ENCODE measurements around the gene STAC2.

STAC2 gene

GRCh38 chr17:39231591-39232551 is 6.1 kb upstream of the STAC2 start:
- no peak for DNase-seq (ENCODE audit: low spot score)

- no peak for DNase-seq (ENCODE audit: low spot score)
Observed at GRCh38 chr17:39231091-39231561, 5.4 kb upstream of the STAC2 start.

DNA sequence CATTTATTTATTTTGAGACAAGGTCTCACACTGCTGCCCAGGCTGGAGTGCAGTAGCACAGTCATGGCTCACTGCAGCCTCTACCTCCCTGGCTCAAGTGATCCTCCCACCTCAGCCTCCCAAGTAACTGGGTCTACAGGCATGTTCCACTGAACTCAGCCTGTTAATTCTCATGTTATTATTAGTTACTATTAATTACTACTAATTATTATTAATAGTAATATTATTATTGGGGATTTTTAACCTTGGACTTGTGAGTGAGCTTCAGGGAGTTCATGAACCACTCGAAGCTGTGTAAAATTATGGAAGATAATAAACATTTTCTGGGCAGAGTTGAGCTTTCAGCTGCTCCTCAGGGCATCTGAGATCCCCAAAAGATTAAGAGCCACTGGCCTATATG is 4.6 kb upstream of the STAC2 start:
- no peak for DNase-seq (ENCODE audit: low spot score)

DNA sequence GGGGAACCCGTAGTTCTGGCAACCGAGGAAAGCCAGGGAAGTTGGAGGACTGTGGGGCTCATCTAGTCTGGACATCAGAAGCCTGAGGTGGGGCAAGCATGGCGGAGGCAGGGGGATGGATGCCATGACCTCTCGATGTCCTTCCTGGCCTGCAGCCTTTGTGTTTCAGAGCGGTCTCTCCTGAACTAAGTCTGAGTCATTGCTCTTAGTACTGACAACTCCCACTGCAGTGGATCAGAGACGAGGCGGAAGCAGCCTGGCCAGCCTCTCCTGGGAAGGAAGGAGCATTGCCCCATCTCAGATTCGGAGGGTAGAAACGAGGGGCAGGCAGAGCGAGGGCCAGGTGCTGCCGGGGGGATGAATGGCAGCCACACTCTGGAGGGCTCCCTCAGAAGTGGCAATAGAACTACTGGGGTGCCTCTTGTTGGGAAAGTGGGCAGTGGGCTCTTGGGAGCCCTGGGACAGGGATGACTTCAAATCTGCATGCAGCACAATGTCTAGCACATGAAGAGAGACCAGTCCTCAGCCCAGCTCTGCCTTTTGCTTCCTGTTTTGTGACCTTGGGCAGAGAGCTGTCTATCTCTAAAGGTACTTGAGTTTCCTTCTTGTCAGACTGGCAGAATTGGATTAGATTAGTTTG is 3.6 kb upstream of the STAC2 start:
- no peak for DNase-seq (ENCODE audit: low spot score)

- no peak for DNase-seq (ENCODE audit: low spot score)
Observed at GRCh38 chr17:39227364-39227919, 1.7 kb upstream of the STAC2 start.

DNA sequence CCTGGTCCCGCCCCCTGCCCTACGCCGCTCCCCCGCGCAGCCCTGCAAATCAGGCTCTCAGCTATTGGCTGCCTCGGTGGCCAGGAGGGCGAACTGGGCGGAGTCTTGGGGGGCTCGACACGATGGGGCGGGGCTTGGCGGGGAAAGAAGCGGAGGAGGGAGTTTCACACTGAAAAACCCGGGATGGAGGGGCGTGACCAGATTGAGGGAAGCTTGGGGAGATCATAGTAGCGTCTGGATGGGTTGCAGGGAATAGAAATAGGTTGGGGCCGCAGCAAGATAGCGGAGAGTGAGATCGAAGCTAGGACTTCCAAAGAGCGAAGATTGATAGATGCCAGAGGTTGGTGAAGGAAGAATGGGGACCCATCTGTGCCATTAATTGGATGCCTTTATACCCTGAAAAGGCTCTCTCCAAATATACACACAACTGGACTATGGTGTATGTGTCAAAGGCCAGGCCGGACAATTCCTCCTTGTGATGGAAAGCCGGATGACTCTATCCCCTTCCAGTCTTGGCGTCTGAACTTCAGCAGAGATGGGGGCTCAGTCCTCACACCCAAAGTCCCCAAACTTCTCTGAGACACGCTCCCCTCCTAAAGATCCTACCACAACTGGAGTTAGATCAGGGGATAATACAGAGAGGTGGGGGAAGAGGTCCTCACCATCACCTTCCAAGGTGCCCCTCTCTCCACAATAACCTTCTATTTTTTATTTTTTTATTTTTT is 376 bp upstream of the STAC2 start:
- no peak for DNase-seq (ENCODE audit: low spot score)

GRCh38 chr17:39224778-39225307 is 902 bp downstream of the STAC2 start:
- no peak for DNase-seq (ENCODE audit: low spot score)

GRCh38 chr17:39223907-39224777 is 1.6 kb downstream of the STAC2 start:
- DNase-seq (ENCODE audit: low spot score): no peak

DNA sequence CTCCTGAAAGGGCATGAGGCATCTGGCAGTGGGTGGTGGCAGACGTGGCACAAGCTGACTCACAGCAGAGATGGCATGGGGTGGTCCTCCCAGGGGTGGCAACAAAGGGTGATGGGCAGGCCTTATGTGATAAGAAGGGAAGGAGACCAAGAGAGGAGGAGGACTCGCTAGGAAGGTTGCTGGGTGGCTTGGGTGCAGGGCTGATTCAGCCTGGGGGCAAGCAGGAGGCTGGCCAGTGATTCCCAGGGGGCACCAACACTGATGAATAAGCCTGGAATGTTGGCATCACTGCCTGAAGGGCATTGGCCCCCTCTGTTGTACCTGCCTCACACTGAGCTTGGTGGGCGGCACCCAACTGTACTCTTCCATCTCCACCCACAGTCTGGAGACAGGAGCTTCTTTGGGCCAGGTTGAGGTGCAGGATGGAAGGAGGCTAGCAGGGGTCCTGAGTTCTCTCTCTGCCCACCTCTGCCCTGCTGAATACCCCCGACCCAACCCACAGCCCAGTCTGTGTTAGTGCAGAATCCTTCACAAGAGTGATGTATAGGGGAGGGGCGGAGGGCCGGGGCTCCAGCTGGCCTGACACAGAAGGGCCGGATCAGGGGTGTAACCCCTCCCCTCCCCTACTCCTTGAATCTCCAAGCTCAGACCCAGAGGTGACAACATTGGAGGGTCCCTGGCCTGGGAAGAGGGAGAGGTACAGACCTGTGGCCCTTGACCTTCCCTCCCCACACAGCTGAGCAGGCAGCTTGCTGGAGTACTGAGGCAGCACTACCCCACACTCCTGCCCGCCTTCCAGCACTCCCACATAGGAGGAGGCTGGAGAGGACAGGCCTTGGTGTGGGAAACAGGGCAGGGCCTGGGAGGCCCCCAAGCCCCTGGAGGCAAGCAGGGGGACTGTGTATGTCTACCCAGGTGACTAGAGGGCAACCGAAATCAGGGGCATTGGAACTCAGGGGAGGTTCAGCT is 2.6 kb downstream of the STAC2 start:
- DNase-seq (ENCODE audit: low spot score): no peak

DNA sequence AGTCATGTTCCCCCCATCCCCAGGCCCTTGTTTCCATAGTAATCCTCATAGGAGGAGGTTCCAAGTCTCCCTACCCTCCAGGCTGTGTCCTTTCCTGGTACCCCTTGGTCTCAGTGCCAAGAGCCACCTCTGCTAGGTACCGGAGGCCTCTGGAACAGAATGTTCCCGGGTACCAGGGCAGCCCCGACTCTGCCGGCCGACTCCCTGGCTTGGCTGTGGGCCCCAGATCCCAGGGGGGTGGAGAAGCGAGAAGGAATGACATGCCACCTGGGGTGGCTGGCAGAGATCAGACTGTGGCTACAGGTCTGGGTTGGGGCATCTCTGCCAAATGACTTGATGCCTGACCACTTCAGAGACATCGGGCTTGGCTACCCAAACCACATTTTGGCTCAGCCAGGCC is 3.6 kb downstream of the STAC2 start:
- DNase-seq (ENCODE audit: low spot score): no peak

- no peak for DNase-seq (ENCODE audit: low spot score)
Observed at GRCh38 chr17:39221572-39221971, 4.2 kb downstream of the STAC2 start.

GRCh38 chr17:39219647-39220154 is 6.0 kb downstream of the STAC2 start:
- DNase-seq (ENCODE audit: low spot score): no peak

DNA sequence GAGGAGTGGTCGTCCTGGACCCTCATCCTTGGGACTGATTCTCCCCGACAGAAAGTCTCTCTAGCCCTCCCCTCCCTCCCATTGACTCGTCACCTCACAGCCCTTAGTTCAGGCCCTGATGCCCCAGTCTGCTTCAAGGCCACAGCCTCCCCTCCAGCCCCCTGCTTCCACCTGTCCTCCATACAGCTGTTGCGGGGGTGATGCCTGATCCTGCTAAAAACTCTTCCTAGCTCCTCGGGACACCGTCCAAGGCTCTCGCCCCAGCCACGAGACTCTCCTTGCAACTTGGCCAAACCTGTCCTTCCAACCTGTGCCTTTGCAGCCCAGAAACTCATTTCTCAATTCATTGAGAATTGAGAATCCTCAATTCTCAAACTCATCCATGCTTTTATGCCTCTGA is 6.8 kb downstream of the STAC2 start:
- no peak for DNase-seq (ENCODE audit: low spot score)

- DNase-seq (ENCODE audit: low spot score): no peak
Observed at GRCh38 chr17:39217734-39218369, 7.9 kb downstream of the STAC2 start.

- DNase-seq (ENCODE audit: low spot score): no peak
Observed at GRCh38 chr17:39213852-39214251, 11.9 kb downstream of the STAC2 start.

DNA sequence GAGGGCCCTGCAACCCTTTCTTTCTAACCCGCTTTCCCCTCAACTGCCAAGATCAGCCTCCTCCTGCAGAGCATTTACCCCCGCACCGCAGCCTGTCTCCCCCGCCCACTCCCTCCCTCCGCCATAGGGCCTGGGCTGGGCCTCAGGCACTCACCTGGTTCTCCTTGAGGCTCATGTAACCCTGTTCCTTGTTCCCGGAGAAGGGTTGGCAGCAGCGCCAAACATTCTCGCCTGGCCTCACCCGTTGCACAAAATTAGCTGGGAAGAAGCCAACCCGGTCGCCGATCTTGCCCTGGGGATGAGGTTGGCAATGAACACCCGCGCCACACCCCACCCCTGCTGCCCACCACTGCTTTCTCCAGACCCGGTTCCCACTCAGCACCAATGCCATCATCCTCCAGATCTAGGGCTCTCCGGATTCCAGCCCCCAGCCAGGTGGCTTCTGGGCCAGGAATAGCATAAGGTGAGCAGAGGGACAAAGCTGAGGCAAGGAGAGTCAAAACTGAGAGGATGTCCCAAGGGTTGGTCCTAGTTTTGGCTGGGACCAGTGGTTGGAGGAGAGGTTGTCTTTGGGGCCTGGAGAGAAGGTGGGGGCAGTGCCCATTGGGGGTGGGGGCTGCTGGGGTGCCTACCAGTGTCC is 12.8 kb downstream of the STAC2 start:
- no peak for DNase-seq (ENCODE audit: low spot score)

GRCh38 chr17:39212195-39212810 is 13.4 kb downstream of the STAC2 start:
- no peak for DNase-seq (ENCODE audit: low spot score)

GRCh38 chr17:39210093-39210434 is 15.7 kb downstream of the STAC2 start:
- no peak for DNase-seq (ENCODE audit: low spot score)

Data from hematopoietic multipotent progenitor cell treated with erythropoietin and hydrocortisone succinate and interleukin-3 and kit ligand, for 15 days (in vitro differentiated cells).